HepG2 (cell line): ENCODE data around the gene IER2. TPM values are rescaled to one million over a fixed set of nuclear protein-coding genes. Genes with fewer than 3 reads are reported as not detected.
A peak's percentile ranks its signal among the peaks of the same experiment; 100 is the strongest.

Source experiments
- ATAC-seq: fragments of 200-7000 bp; cut with Tn5 transposase; 3 replicates; pipeline ENCODE4 v1.9.1; 2020; ENCODE audit warnings: mild to moderate bottlenecking, moderate library complexity
- BruUV-seq: library from RNA; stranded (reverse); fragments of 400-500 nt; replicated peaks from 2 replicates; lab custom pipeline; 2021; lab: Mats Ljungman, UMichigan
- CTCF ChIA-PET: fragments of 300-600 bp; formaldehyde crosslinking; extraction: SDS; loops from one replicate; lab custom pipeline; 2021; ENCODE audit warnings: low total read pairs, inconsistent platforms, low intra/inter-chr PET ratio; lab: Yijun Ruan, JAX
- POLR2A ChIA-PET: fragments of 350-600 bp; sonication (Branson Sonifier 250); formaldehyde crosslinking; loops from one replicate; lab custom pipeline; 2020; ENCODE audit warnings: antibody characterized with exemption, inconsistent platforms; lab: Yijun Ruan, JAX
- DNase-seq: peaks from one replicate; pipeline ENCODE4 v3.0.0-alpha.2; 2015; ENCODE audit warnings: low spot score
- FAIRE-seq: peaks from 3 replicates; lab custom pipeline; 2011; peaks lifted over from hg19 to GRCh38; lab: Jason Lieb, UNC
- H2AFZ ChIP-seq: one replicate; pipeline ENCODE4 v1.6.1; 2011; ENCODE audit warnings: low read length, inconsistent platforms
- H3K27ac ChIP-seq: fragments of 300-600 bp; 3 replicates; pipeline ENCODE4 v1.8.0; 2011; ENCODE audit warnings: mixed run types, mild to moderate bottlenecking, mixed read lengths, low read length, inconsistent platforms; ENCODE audit not compliant: insufficient read depth; ENCODE audit errors: extremely low read length
- H3K27me3 ChIP-seq, 2 experiments: fragments of 200-600 bp in 1 of 2; 2 replicates in 1 of 2; 3 replicates in 1 of 2; pipeline versions ENCODE4 v1.6.0 to v1.8.0; 2011; ENCODE audit warnings: low read length in 2 of 2, mild to moderate bottlenecking in 2 of 2, moderate library complexity in 2 of 2, inconsistent platforms in 1 of 2; ENCODE audit not compliant: insufficient read depth in 2 of 2, control insufficient read depth in 1 of 2
- H3K36me3 ChIP-seq, 2 experiments: fragments of 200-600 bp in 1 of 2; replicated peaks in 1 of 2; 2 replicates in 1 of 2; 3 replicates in 1 of 2; pipeline versions ENCODE4 v1.5.1 to v1.8.0; 2011; ENCODE audit warnings: low read length in 2 of 2, inconsistent platforms in 1 of 2; ENCODE audit not compliant: insufficient read depth in 2 of 2, control insufficient read depth in 1 of 2
- H3K4me1 ChIP-seq: 2 replicates; pipeline ENCODE4 v1.5.1; 2012; ENCODE audit warnings: low read length, inconsistent platforms; ENCODE audit not compliant: insufficient read depth
- H3K4me2 ChIP-seq: 2 replicates; pipeline ENCODE4 v1.6.0; 2011; ENCODE audit warnings: low read depth, low read length, inconsistent platforms
- H3K4me3 ChIP-seq, 3 experiments: fragments of 200-600 bp in 1 of 3; sonication (generic), shearing (Covaris generic) in 1 of 3; replicated peaks in 1 of 3; 2 replicates each; pipeline ENCODE4 v1.5.1; 2011 to 2016; ENCODE audit warnings: low read length in 3 of 3, inconsistent platforms in 2 of 3, low read depth in 2 of 3, mild to moderate bottlenecking in 2 of 3, control low read depth in 1 of 3, mixed read lengths in 1 of 3; ENCODE audit not compliant: insufficient read depth in 1 of 3
- H3K79me2 ChIP-seq: one replicate; pipeline ENCODE4 v1.6.1; 2011; ENCODE audit warnings: low read length, inconsistent platforms; ENCODE audit not compliant: insufficient read depth
- H3K9ac ChIP-seq: 2 replicates; pipeline ENCODE4 v1.6.0; 2011; ENCODE audit warnings: mild to moderate bottlenecking, low read depth, low read length, inconsistent platforms; ENCODE audit not compliant: insufficient read depth
- H3K9me3 ChIP-seq: 2 replicates; pipeline ENCODE4 v1.5.1; 2012; ENCODE audit warnings: mild to moderate bottlenecking, low read length
- H4K20me1 ChIP-seq: 2 replicates; pipeline ENCODE4 v1.6.0; 2011; ENCODE audit warnings: inconsistent platforms, mild to moderate bottlenecking, low read length, moderate library complexity; ENCODE audit not compliant: insufficient read depth
- KDM2A ChIP-seq: sonication (generic); formaldehyde crosslinking; IDR thresholded peaks from 2 replicates; pipeline ENCODE4 v1.4.0; 2020; ENCODE audit warnings: low read depth, missing genetic modification reagents, borderline replicate concordance
- KMT2B ChIP-seq: IDR thresholded peaks from 2 replicates; pipeline ENCODE4 v1.6.1; 2016; ENCODE audit warnings: missing genetic modification reagents, missing compliant biosample characterization
- MBD4 ChIP-seq: IDR thresholded peaks from 2 replicates; pipeline ENCODE4 v1.6.1; 2012; ENCODE audit warnings: low read length, inconsistent platforms, borderline replicate concordance
- MXD4 ChIP-seq: IDR thresholded peaks from 2 replicates; pipeline ENCODE4 v1.6.1; 2016; ENCODE audit warnings: mild to moderate bottlenecking, missing biosample characterization, missing genetic modification reagents
- NBN ChIP-seq: fragments of 450-650 bp; conservative IDR thresholded peaks from 2 replicates; pipeline ENCODE4 v1.6.1; 2017
- NFIC ChIP-seq: IDR thresholded peaks from 2 replicates; pipeline ENCODE4 v1.6.1; 2012; ENCODE audit warnings: mild to moderate bottlenecking, low read length, inconsistent platforms
- NKX3-1 ChIP-seq: sonication (generic); formaldehyde crosslinking; IDR thresholded peaks from 2 replicates; pipeline ENCODE4 v1.5.0; 2020; ENCODE audit warnings: missing genetic modification reagents
- PHB2 ChIP-seq: fragments of 450-650 bp; IDR thresholded peaks from 2 replicates; pipeline ENCODE4 v1.6.1; 2018; ENCODE audit not compliant: partially characterized antibody
- PRPF4 ChIP-seq: fragments of 200-400 bp; formaldehyde crosslinking; IDR thresholded peaks from 2 replicates; pipeline ENCODE4 v1.6.1; 2016; ENCODE audit warnings: low read length, low read depth; ENCODE audit not compliant: poor library complexity, severe bottlenecking
- RAD51 ChIP-seq: fragments of 450-650 bp; IDR thresholded peaks from 2 replicates; pipeline ENCODE4 v1.6.1; 2016; ENCODE audit warnings: borderline replicate concordance
- SPEN ChIP-seq: sonication (generic); formaldehyde crosslinking; IDR thresholded peaks from 2 replicates; pipeline ENCODE4 v1.5.1; 2020; ENCODE audit warnings: low read depth, mild to moderate bottlenecking, missing genetic modification reagents
- STAT6 ChIP-seq: sonication (generic); formaldehyde crosslinking; IDR thresholded peaks from 2 replicates; pipeline ENCODE4 v1.4.0; 2020; ENCODE audit warnings: missing genetic modification reagents, mild to moderate bottlenecking, borderline replicate concordance
- TAF15 ChIP-seq: fragments of 200-400 bp; formaldehyde crosslinking; IDR thresholded peaks from one replicate; pipeline ENCODE4 v1.6.1; 2018; ENCODE audit warnings: mild to moderate bottlenecking, low read depth, low read length; ENCODE audit not compliant: poor library complexity, severe bottlenecking
- TBX2 ChIP-seq: sonication (generic); formaldehyde crosslinking; IDR thresholded peaks from 2 replicates; pipeline ENCODE4 v1.5.0; 2020; ENCODE audit warnings: missing genetic modification reagents, mild to moderate bottlenecking, borderline replicate concordance
- THAP7 ChIP-seq: sonication (generic); formaldehyde crosslinking; IDR thresholded peaks from 2 replicates; pipeline ENCODE4 v1.8.1; 2023; ENCODE audit warnings: mild to moderate bottlenecking, missing genetic modification reagents
- XBP1 ChIP-seq: sonication (generic); formaldehyde crosslinking; IDR thresholded peaks from 2 replicates; pipeline ENCODE4 v1.5.0; 2020; ENCODE audit warnings: missing genetic modification reagents
- ZBTB2 ChIP-seq: sonication (generic); formaldehyde crosslinking; IDR thresholded peaks from 2 replicates; pipeline ENCODE4 v1.8.0; 2022; ENCODE audit warnings: low read depth, missing genetic modification reagents
- ZFP36L2 ChIP-seq: sonication (generic); formaldehyde crosslinking; IDR thresholded peaks from 2 replicates; pipeline ENCODE4 v1.4.0; 2020; ENCODE audit warnings: missing genetic modification reagents
- ZNF121 ChIP-seq: sonication (generic); formaldehyde crosslinking; IDR thresholded peaks from 2 replicates; pipeline ENCODE4 v1.5.0; 2020; ENCODE audit warnings: mild to moderate bottlenecking, missing genetic modification reagents
- ZNF570 ChIP-seq: sonication (generic); formaldehyde crosslinking; IDR thresholded peaks from 2 replicates; pipeline ENCODE4 v1.4.0; 2020; ENCODE audit warnings: mild to moderate bottlenecking, missing genetic modification reagents, borderline replicate concordance
- ZNF792 ChIP-seq: IDR thresholded peaks from 2 replicates; pipeline ENCODE4 v1.6.1; 2016
- WGBS: methylation state at CpG from one replicate; pipeline ENCODE4 v1.1.6; 2017; ENCODE audit warnings: low lambda C conversion rate; 5-methylcytosine and 5-hydroxymethylcytosine counted together
- in situ Hi-C: cut with HindIII; loops from 2 replicates; pipeline ENCODE4 v1.10.0; 2017; ENCODE audit warnings: low pct_unique_long_range_greater_than_20kb; ENCODE audit not compliant: extremely low pct_ligation_motif_present
- intact Hi-C: fragments of 100-400 bp; cut with micrococcal nuclease; formaldehyde crosslinking; loops from one replicate; pipeline ENCODE4 v1.10.0; 2022; ENCODE audit not compliant: unreplicated experiment
- polyA plus RNA-seq, 8 experiments: library from polyadenylated mRNA; depleted of rRNA in 3 of 8; stranded (reverse) in 7 of 8; unstranded in 1 of 8; fragments of >200 nt; fragmentation: Illumina TruSeq in 4 of 8; extraction: Trizol in 4 of 8; gene quantifications; 2 replicates each; pipeline versions ENCODE4 v1.2.1 to v1.2.3, GENCODE V29; 2011 to 2016; ENCODE audit warnings: low read depth in 4 of 8, missing spikeins in 1 of 8, mixed read lengths in 1 of 8; ENCODE audit not compliant: insufficient read depth in 1 of 8
- total RNA-seq, 5 experiments: library from RNA; depleted of rRNA; stranded (reverse); fragments of >200 nt; fragmentation: Illumina TruSeq; extraction: Trizol; gene quantifications; 2 replicates each; pipeline ENCODE4 v1.2.3, GENCODE V29; 2016; ENCODE audit warnings: low read depth in 1 of 5

The IER2 gene
- total and polyA plus RNA-seq, 2 of the 13 experiments (the other 11 are each of a cell fraction or from before 2014, with no cell fraction given): 10.1 to 14.3 TPM

- POLR2A ChIA-PET: interaction anchor here (1.0 to 10.2 kb wide), 13 partner anchors 10 to 682 kb away, joined by 3 to 108 read pairs (median 5); partner anchors contain the start of genes IER2, NACC1, STX10 and TRMT1
- CTCF ChIA-PET: no interaction called here
- peak; percentile 89 for DNase-seq
- intact Hi-C loops: no loop called here
- Histone ChIP-seq H3K4me2 (peak overlapping the region; percentile 100), H3K4me1 (peaks cover 69% of the 10 kb centered on the region), H4K20me1 (no peaks in the 10 kb centered on the region), H2AFZ (peak overlapping the region; percentile 46), H3K9ac (peak overlapping the region; percentile 97), H3K27me3 (no peaks in the 10 kb centered on the region), H3K79me2 (no peaks in the 10 kb centered on the region), H3K9me3 (no peaks in the 10 kb centered on the region), H3K4me3 (peak overlapping the region; percentile 63 to 81 (median 64)), H3K27ac (peak overlapping the region; percentile 99), H3K36me3 (no peaks in the 10 kb centered on the region)
- BruUV-seq: no TSS peak
- WGBS: 0% methylated on average over 3 of the region's 19 CpGs
- in situ Hi-C loops: no loop called here
- peak; percentile 84 for FAIRE-seq
- ATAC-seq: peak; percentile 6
- TF ChIP-seq SPEN (peak; percentile 81; the same call in 1 of the 2 replicates), TAF15 (peak; percentile 45), MXD4 (0 out of 2 replicates have a peak, but pooled peaks have one; percentile 23), ZNF121 (CRISPR knock-in tag) (peak; percentile 41; the same call in 1 of the 2 replicates), KDM2A (CRISPR knock-in tag) (no peak; the same call in 1 of the 2 replicates), ZFP36L2 (CRISPR knock-in tag) (no peak), MBD4 (no peak), KMT2B (CRISPR knock-in tag) (no peak), TBX2 (CRISPR knock-in tag) (peak; percentile 73), ZBTB2 (CRISPR knock-in tag) (0 out of 2 replicates have a peak, but pooled peaks have one; percentile 24), ZNF792 (CRISPR knock-in tag) (peak; percentile 46; the same call in 1 of the 2 replicates), PHB2 (no peak), THAP7 (CRISPR knock-in tag) (no peak), PRPF4 (peak; percentile 58), RAD51 (no peak), ZNF570 (CRISPR knock-in tag) (no peak), NKX3-1 (CRISPR knock-in tag) (peak; percentile 68; the same call in 1 of the 2 replicates), XBP1 (no peak), NFIC (peak; percentile 60; the same call in 1 of the 2 replicates), NBN (no peak), STAT6 (CRISPR knock-in tag) (no peak)
Measured at GRCh38 chr19:13164343-13165161, 14.3 kb downstream of the IER2 start.
